OCI-LY1 (cell line): Measurements from ENCODE around the gene RFK.

Source experiments
- H2AFZ ChIP-seq: fragments of 200-600 bp; sonication (generic), shearing (Covaris generic); 2 replicates; pipeline ENCODE4 v1.6.0; 2014; ENCODE audit warnings: antibody characterized with exemption, mild to moderate bottlenecking, low read length
- H3F3A ChIP-seq: fragments of 200-600 bp; sonication (generic), shearing (Covaris generic); 2 replicates; pipeline ENCODE4 v1.6.0; 2014; ENCODE audit warnings: mild to moderate bottlenecking, antibody characterized with exemption, low read length, moderate library complexity; ENCODE audit not compliant: insufficient read depth
- H3K27ac ChIP-seq: fragments of 200-600 bp; sonication (generic); 2 replicates; pipeline ENCODE4 v1.5.1; 2014; ENCODE audit warnings: low read length, mixed run types, mild to moderate bottlenecking, low read depth; ENCODE audit not compliant: poor library complexity, severe bottlenecking
- H3K27me3 ChIP-seq: fragments of 200-600 bp; sonication (generic); 2 replicates; pipeline ENCODE4 v1.6.0; 2014; ENCODE audit warnings: antibody characterized with exemption, mild to moderate bottlenecking, low read length, moderate library complexity; ENCODE audit not compliant: insufficient read depth
- H3K36me3 ChIP-seq: fragments of 200-600 bp; sonication (generic); 2 replicates; pipeline ENCODE4 v1.6.1; 2014; ENCODE audit warnings: mild to moderate bottlenecking, antibody characterized with exemption, low read length, moderate library complexity, mixed read lengths; ENCODE audit not compliant: insufficient read depth
- H3K4me1 ChIP-seq: fragments of 200-600 bp; sonication (generic); 2 replicates; pipeline ENCODE4 v1.5.1; 2014; ENCODE audit warnings: mild to moderate bottlenecking, low read length, moderate library complexity; ENCODE audit not compliant: insufficient read depth, severe bottlenecking
- H3K4me2 ChIP-seq: fragments of 200-600 bp; sonication (generic), shearing (Covaris generic); 2 replicates; pipeline ENCODE4 v1.6.1; 2014; ENCODE audit warnings: low read length
- H3K4me3 ChIP-seq: fragments of 200-600 bp; sonication (generic); 2 replicates; pipeline ENCODE4 v1.5.1; 2014; ENCODE audit warnings: low read length, low read depth, mild to moderate bottlenecking, mixed read lengths; ENCODE audit not compliant: poor library complexity, severe bottlenecking
- H3K79me2 ChIP-seq: fragments of 200-600 bp; shearing (Covaris generic); 2 replicates; pipeline ENCODE4 v1.6.1; 2016; ENCODE audit warnings: mixed run types, low read length, mixed read lengths; ENCODE audit not compliant: insufficient read depth
- H3K9ac ChIP-seq: fragments of 200-600 bp; sonication (generic), shearing (Covaris generic); 2 replicates; pipeline ENCODE4 v1.6.1; 2014; ENCODE audit warnings: mild to moderate bottlenecking, low read length, mixed read lengths
- H3K9me2 ChIP-seq: fragments of 200-600 bp; sonication (generic), shearing (Covaris generic); 2 replicates; pipeline ENCODE4 v1.6.1; 2014; ENCODE audit warnings: low read depth, mild to moderate bottlenecking, low read length, mixed read lengths
- H3K9me3 ChIP-seq: fragments of 200-600 bp; shearing (Covaris generic); 2 replicates; pipeline ENCODE4 v1.6.1; 2014; ENCODE audit warnings: low read length, mixed read lengths
- H4K20me1 ChIP-seq: fragments of 200-600 bp; sonication (generic), shearing (Covaris generic); 2 replicates; pipeline ENCODE4 v1.6.0; 2016; ENCODE audit warnings: mild to moderate bottlenecking, low read length; ENCODE audit not compliant: insufficient read depth
- EZH2 ChIP-seq: fragments of 200-600 bp; sonication (generic), shearing (Covaris generic); IDR thresholded peaks from 2 replicates; pipeline ENCODE4 v1.8.0; 2017; ENCODE audit warnings: borderline replicate concordance, mixed run types, mild to moderate bottlenecking, antibody characterized with exemption, low read length, moderate library complexity, mixed read lengths
- TF ChIP-seq, protein P1 (sequence below): fragments of 200-600 bp; sonication (generic), shearing (Covaris generic); IDR thresholded peaks from 2 replicates; pipeline ENCODE4 v1.5.1; 2017; ENCODE audit warnings: mild to moderate bottlenecking, antibody characterized with exemption, low read length, moderate library complexity, mixed read lengths

Gene RFK

DNA sequence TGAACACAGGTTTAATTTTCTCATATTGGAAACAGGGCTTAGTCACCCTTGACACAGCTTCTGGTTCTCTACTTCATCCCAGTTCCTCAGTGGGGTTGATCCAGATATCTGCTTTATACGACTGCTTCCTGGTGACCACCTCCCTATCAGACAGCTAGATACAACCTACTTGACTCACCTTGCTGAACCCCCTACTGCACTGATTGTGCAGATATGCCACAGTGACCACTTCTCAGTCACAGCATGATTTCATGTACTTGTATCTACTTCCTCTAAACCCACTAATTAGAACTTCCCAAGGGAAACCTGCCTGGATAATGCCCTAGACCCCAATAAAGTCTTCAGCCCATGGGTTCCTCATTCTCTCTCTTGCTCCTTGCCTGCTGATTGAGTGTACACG, 18.4 kb upstream of the RFK start:
- H2AFZ ChIP-seq = no peak overlapping the region
- no peaks in the 10 kb centered on the region for H3K9me2 ChIP-seq
- TF ChIP-seq, protein P1, sequence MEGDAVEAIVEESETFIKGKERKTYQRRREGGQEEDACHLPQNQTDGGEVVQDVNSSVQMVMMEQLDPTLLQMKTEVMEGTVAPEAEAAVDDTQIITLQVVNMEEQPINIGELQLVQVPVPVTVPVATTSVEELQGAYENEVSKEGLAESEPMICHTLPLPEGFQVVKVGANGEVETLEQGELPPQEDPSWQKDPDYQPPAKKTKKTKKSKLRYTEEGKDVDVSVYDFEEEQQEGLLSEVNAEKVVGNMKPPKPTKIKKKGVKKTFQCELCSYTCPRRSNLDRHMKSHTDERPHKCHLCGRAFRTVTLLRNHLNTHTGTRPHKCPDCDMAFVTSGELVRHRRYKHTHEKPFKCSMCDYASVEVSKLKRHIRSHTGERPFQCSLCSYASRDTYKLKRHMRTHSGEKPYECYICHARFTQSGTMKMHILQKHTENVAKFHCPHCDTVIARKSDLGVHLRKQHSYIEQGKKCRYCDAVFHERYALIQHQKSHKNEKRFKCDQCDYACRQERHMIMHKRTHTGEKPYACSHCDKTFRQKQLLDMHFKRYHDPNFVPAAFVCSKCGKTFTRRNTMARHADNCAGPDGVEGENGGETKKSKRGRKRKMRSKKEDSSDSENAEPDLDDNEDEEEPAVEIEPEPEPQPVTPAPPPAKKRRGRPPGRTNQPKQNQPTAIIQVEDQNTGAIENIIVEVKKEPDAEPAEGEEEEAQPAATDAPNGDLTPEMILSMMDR = no peak
- no peak for TF ChIP-seq EZH2
- no peak overlapping the region for H3K9ac ChIP-seq
- no peaks in the 10 kb centered on the region for H3K36me3 ChIP-seq
- H3K27ac ChIP-seq = no peak overlapping the region
- no peak overlapping the region for H3K4me2 ChIP-seq
- H3K79me2 ChIP-seq = no peaks in the 10 kb centered on the region
- no peaks in the 10 kb centered on the region for H3K27me3 ChIP-seq
- H3F3A ChIP-seq = no peaks in the 10 kb centered on the region
- H4K20me1 ChIP-seq = no peaks in the 10 kb centered on the region
- H3K9me3 ChIP-seq = peaks cover 8% of the 10 kb centered on the region
- no peak overlapping the region for H3K4me3 ChIP-seq
- H3K4me1 ChIP-seq = peaks cover 15% of the 10 kb centered on the region

DNA sequence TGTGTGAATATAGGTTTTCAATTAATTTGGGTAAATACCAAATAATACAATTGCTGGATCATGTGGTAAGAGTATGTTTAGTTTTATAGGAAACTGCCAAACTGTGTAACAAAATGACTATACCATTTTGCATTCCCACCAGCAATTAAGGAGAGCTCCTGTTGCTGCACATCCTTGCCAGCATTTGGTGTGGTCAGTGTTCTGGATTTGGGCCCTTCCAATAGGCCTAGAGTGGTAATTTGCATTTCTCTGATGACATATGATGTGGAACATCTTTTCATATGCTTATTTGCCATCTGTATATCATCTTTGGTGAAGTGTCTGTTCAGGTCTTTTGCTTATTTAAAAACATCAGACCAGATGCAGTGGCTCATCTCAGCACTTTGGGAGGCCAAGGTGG, 11.6 kb upstream of the RFK start:
- no peaks in the 10 kb centered on the region for H4K20me1 ChIP-seq
- no peak overlapping the region for H3K4me2 ChIP-seq
- H3F3A ChIP-seq = no peaks in the 10 kb centered on the region
- H2AFZ ChIP-seq = no peak overlapping the region
- H3K4me3 ChIP-seq = no peak overlapping the region
- TF ChIP-seq, protein P1 = no peak
- TF ChIP-seq EZH2 = no peak
- no peaks in the 10 kb centered on the region for H3K79me2 ChIP-seq
- no peaks in the 10 kb centered on the region for H3K36me3 ChIP-seq
- H3K4me1 ChIP-seq = peaks cover 26% of the 10 kb centered on the region
- no peaks in the 10 kb centered on the region for H3K27me3 ChIP-seq
- no peak overlapping the region for H3K9ac ChIP-seq
- no peaks in the 10 kb centered on the region for H3K9me3 ChIP-seq
- no peaks in the 10 kb centered on the region for H3K9me2 ChIP-seq
- no peak overlapping the region for H3K27ac ChIP-seq

DNA sequence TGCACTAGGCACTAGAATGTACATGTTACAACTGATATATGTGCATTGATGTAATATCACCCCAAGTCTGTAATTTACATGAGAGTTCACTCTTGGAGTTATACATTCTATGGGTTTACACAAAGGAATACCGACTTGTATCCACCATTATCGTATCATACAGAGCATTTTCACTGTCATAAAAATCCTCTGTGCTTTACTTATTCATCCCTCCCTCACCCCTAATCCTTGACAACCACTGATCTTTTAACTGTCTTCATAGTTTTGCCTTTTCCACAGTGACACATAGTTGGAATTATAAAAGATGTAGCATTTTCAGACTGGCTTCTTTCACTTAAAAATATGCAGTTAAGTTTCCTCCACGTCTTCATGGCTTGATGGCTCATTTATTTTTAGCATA, 11.1 kb upstream of the RFK start:
- H2AFZ ChIP-seq = no peak overlapping the region
- H3K4me3 ChIP-seq = no peak overlapping the region
- peaks cover 26% of the 10 kb centered on the region for H3K4me1 ChIP-seq
- no peaks in the 10 kb centered on the region for H3K9me2 ChIP-seq
- no peaks in the 10 kb centered on the region for H4K20me1 ChIP-seq
- H3K79me2 ChIP-seq = no peaks in the 10 kb centered on the region
- H3K9me3 ChIP-seq = no peaks in the 10 kb centered on the region
- no peaks in the 10 kb centered on the region for H3K27me3 ChIP-seq
- TF ChIP-seq EZH2 = no peak
- H3K4me2 ChIP-seq = no peak overlapping the region
- no peak overlapping the region for H3K9ac ChIP-seq
- no peak overlapping the region for H3K27ac ChIP-seq
- no peaks in the 10 kb centered on the region for H3F3A ChIP-seq
- H3K36me3 ChIP-seq = no peaks in the 10 kb centered on the region

DNA sequence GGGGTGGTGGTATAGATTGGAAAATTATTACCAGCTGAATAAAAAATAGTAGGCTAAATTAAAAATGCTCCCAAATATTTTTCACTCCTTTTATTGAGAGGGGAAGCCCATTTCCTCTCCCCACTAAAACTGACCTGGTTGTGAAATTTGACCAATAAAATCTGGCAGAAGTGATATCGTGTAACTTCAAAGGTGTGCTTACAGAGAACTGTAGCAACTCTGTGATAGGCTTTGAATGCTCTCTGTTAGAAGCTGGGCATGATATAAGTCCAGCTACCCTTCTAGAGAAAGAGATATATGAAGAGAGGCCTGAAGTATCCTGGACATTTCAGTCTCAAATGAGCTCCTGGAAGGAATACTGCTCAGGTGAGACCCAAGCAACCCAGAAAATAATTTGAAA, 10.2 kb upstream of the RFK start:
- Histone ChIP-seq H3K79me2 (no peaks in the 10 kb centered on the region), H3K9me3 (no peaks in the 10 kb centered on the region), H4K20me1 (no peaks in the 10 kb centered on the region), H3K9ac (no peak overlapping the region), H3K9me2 (no peaks in the 10 kb centered on the region), H3K27me3 (no peaks in the 10 kb centered on the region), H3K36me3 (no peaks in the 10 kb centered on the region), H3K4me3 (no peak overlapping the region), H3K4me1 (peaks cover 26% of the 10 kb centered on the region), H3K27ac (no peak overlapping the region), H3K4me2 (no peak overlapping the region), H2AFZ (no peak overlapping the region), H3F3A (no peaks in the 10 kb centered on the region)
- TF ChIP-seq, protein P1 = no peak
- TF ChIP-seq EZH2 = no peak
